GM11168 (cell line): Measurements from ENCODE around the gene FGF2.

Source experiments
- in situ Hi-C: fragments of 300-500 bp; cut with MboI; formaldehyde crosslinking; loops from one replicate; pipeline ENCODE4 v1.12.0; 2022; ENCODE audit warnings: low sequenced_read_pairs; ENCODE audit not compliant: unreplicated experiment

FGF2 gene

GRCh38 chr4:122882857-122883735 is 56.5 kb downstream of the FGF2 start:
- in situ Hi-C loops = no loop called here

GRCh38 chr4:122884499-122884898 is 57.9 kb downstream of the FGF2 start:
- in situ Hi-C loops = no loop called here

GRCh38 chr4:122889726-122890125 is 63.1 kb downstream of the FGF2 start:
- in situ Hi-C loops = no loop called here

- in situ Hi-C loops = no loop called here
These were observed 63.6 kb downstream of the FGF2 start for GRCh38 chr4:122890147-122890795.

GRCh38 chr4:122894827-122895226 is 68.2 kb downstream of the FGF2 start:
- in situ Hi-C loops = no loop called here

- in situ Hi-C loops = no loop called here
These were observed 68.8 kb downstream of the FGF2 start for GRCh38 chr4:122895336-122895995.

GRCh38 chr4:122896270-122896669 is 69.6 kb downstream of the FGF2 start:
- in situ Hi-C loops = no loop called here

GRCh38 chr4:122898370-122899150 is 71.9 kb downstream of the FGF2 start:
- in situ Hi-C loops = no loop called here

- in situ Hi-C loops = no loop called here
These were observed 73.1 kb downstream of the FGF2 start for GRCh38 chr4:122899682-122900081.

- in situ Hi-C loops = no loop called here
These were observed 73.7 kb downstream of the FGF2 start for GRCh38 chr4:122900314-122900713.

- in situ Hi-C loops = no loop called here
These were observed 74.8 kb downstream of the FGF2 start for GRCh38 chr4:122901247-122902010.

- in situ Hi-C loops = no loop called here
These were observed 77.2 kb downstream of the FGF2 start for GRCh38 chr4:122903766-122904288.

- in situ Hi-C loops = no loop called here
These were observed 80.3 kb downstream of the FGF2 start for GRCh38 chr4:122906859-122907305.

GRCh38 chr4:122908223-122908622 is 81.6 kb downstream of the FGF2 start:
- in situ Hi-C loops = no loop called here

GRCh38 chr4:122909683-122910082 is 83.1 kb downstream of the FGF2 start:
- in situ Hi-C loops = no loop called here

GRCh38 chr4:122911588-122911987 is 85.0 kb downstream of the FGF2 start:
- in situ Hi-C loops = no loop called here

- in situ Hi-C loops = no loop called here
These were observed 86.4 kb downstream of the FGF2 start for GRCh38 chr4:122912810-122913575.

- in situ Hi-C loops = no loop called here
These were observed 87.8 kb downstream of the FGF2 start for GRCh38 chr4:122914292-122914904.
